Stomach smooth muscle (tissue), 2 donors: ENCODE measurements around the gene OR10A5.
"Not testable (repeated sequence)": the region's sequence is repeated elsewhere in the genome, so short reads cannot be mapped to it uniquely, and the experiment has no call there.

Experiments used
- H3K27ac ChIP-seq: one replicate; pipeline ENCODE4 v1.7.0; 2013; ENCODE audit warnings: mild to moderate bottlenecking, low read length, inconsistent platforms
- H3K27me3 ChIP-seq, 2 donors: one replicate each; pipeline ENCODE4 v1.7.0; 2013; ENCODE audit warnings: low read length in 2 of 2; ENCODE audit not compliant: insufficient read depth in 2 of 2, control insufficient read depth in 1 of 2
- H3K36me3 ChIP-seq, 2 donors: one replicate each; pipeline ENCODE4 v1.7.0; 2013; ENCODE audit warnings: low read length in 2 of 2; ENCODE audit not compliant: control insufficient read depth in 2 of 2, insufficient read depth in 2 of 2
- H3K4me1 ChIP-seq: one replicate; pipeline ENCODE4 v1.7.0; 2013; ENCODE audit warnings: low read length; ENCODE audit not compliant: control insufficient read depth, insufficient read depth
- H3K4me3 ChIP-seq, 2 donors: one replicate each; pipeline ENCODE4 v1.7.0; 2013; ENCODE audit warnings: low read length in 2 of 2
- H3K9ac ChIP-seq, 2 donors: one replicate each; pipeline ENCODE4 v1.7.0; 2013; ENCODE audit warnings: low read length in 2 of 2, mild to moderate bottlenecking in 1 of 2
- H3K9me3 ChIP-seq, 2 donors: one replicate each; pipeline ENCODE4 v1.7.0; 2013; ENCODE audit warnings: low read length in 2 of 2; ENCODE audit not compliant: control insufficient read depth in 2 of 2
- donor health status: healthy.
- donor health status: Pancreatic carcinoma.

OR10A5 gene

GRCh38 chr11:6833356-6833755 lies 12.1 kb upstream of the OR10A5 start:
- Histone ChIP-seq H3K27ac (no peak overlapping the region), H3K4me1 (no peaks in the 10 kb centered on the region), H3K4me3 (no peak overlapping the region), H3K9ac (no peak overlapping the region), H3K9me3 (no peaks in the 10 kb centered on the region), H3K27me3 (no peaks in the 10 kb centered on the region), H3K36me3 (no peaks in the 10 kb centered on the region)

- no peak overlapping the region for H3K27ac ChIP-seq
- no peak overlapping the region for H3K9ac ChIP-seq
- no peak overlapping the region for H3K4me3 ChIP-seq
- no peaks in the 10 kb centered on the region for H3K27me3 ChIP-seq
- H3K4me1 ChIP-seq: no peaks in the 10 kb centered on the region
- no peaks in the 10 kb centered on the region for H3K9me3 ChIP-seq
- H3K36me3 ChIP-seq: no peaks in the 10 kb centered on the region
These were observed 11.5 kb upstream of the OR10A5 start for GRCh38 chr11:6834021-6834420.

- no peak overlapping the region for H3K4me3 ChIP-seq
- no peaks in the 10 kb centered on the region for H3K9me3 ChIP-seq
- no peaks in the 10 kb centered on the region for H3K4me1 ChIP-seq
These were observed 3.8 kb upstream of the OR10A5 start for GRCh38 chr11:6841694-6842093.

GRCh38 chr11:6843670-6844069 lies 1.8 kb upstream of the OR10A5 start:
- Histone ChIP-seq H3K27ac (no peak overlapping the region), H3K9ac (no peak overlapping the region), H3K27me3 (no peaks in the 10 kb centered on the region), H3K36me3 (no peaks in the 10 kb centered on the region), H3K4me1 (no peaks in the 10 kb centered on the region), H3K9me3 (no peaks in the 10 kb centered on the region), H3K4me3 (no peak overlapping the region)

More at GRCh38 chr11:6841694-6842093, 3.8 kb upstream of the OR10A5 start:
- H3K36me3 ChIP-seq: no peaks in the 10 kb centered on the region
- no peak overlapping the region for H3K27ac ChIP-seq
- no peaks in the 10 kb centered on the region for H3K27me3 ChIP-seq
- H3K9ac ChIP-seq: no peak overlapping the region

GRCh38 chr11:6844356-6844755 lies 1.1 kb upstream of the OR10A5 start:
- H3K9me3 ChIP-seq: no peaks in the 10 kb centered on the region
- no peaks in the 10 kb centered on the region for H3K27me3 ChIP-seq
- no peak overlapping the region for H3K4me3 ChIP-seq
- no peak overlapping the region for H3K27ac ChIP-seq
- H3K36me3 ChIP-seq: no peaks in the 10 kb centered on the region
- H3K9ac ChIP-seq: no peak overlapping the region
- H3K4me1 ChIP-seq: no peaks in the 10 kb centered on the region

GRCh38 chr11:6850526-6850925 lies 5.0 kb downstream of the OR10A5 start:
- no peak overlapping the region for H3K4me3 ChIP-seq
- H3K27me3 ChIP-seq: no peaks in the 10 kb centered on the region
- H3K27ac ChIP-seq: no peak overlapping the region
- H3K4me1 ChIP-seq: no peaks in the 10 kb centered on the region
- no peak overlapping the region for H3K9ac ChIP-seq
- no peaks in the 10 kb centered on the region for H3K9me3 ChIP-seq
- no peaks in the 10 kb centered on the region for H3K36me3 ChIP-seq

GRCh38 chr11:6854801-6855200 lies 9.3 kb downstream of the OR10A5 start:
- H3K4me1 ChIP-seq, H3K9ac ChIP-seq, H3K36me3 ChIP-seq, H3K9me3 ChIP-seq, H3K27me3 ChIP-seq, H3K27ac ChIP-seq, H3K4me3 ChIP-seq: not testable (repeated sequence)

- H3K4me3 ChIP-seq: no peak overlapping the region
- H3K9ac ChIP-seq: no peak overlapping the region
- no peaks in the 10 kb centered on the region for H3K36me3 ChIP-seq
- peaks cover 0 to 2% of the 10 kb centered on the region in 2 donors for H3K9me3 ChIP-seq
- no peak overlapping the region for H3K27ac ChIP-seq
- no peaks in the 10 kb centered on the region for H3K27me3 ChIP-seq
- H3K4me1 ChIP-seq: no peaks in the 10 kb centered on the region
These were observed 10.6 kb downstream of the OR10A5 start for GRCh38 chr11:6855971-6856541.

GRCh38 chr11:6856871-6857270 lies 11.4 kb downstream of the OR10A5 start:
- no peaks in the 10 kb centered on the region for H3K36me3 ChIP-seq
- no peaks in the 10 kb centered on the region for H3K4me1 ChIP-seq
- no peak overlapping the region for H3K4me3 ChIP-seq
- H3K27me3 ChIP-seq: no peaks in the 10 kb centered on the region
- H3K9me3 ChIP-seq: peaks cover 0 to 2% of the 10 kb centered on the region in 2 donors
- no peak overlapping the region for H3K27ac ChIP-seq
- no peak overlapping the region for H3K9ac ChIP-seq

GRCh38 chr11:6862961-6863360 lies 17.5 kb downstream of the OR10A5 start, which contains the start of gene OR10A2:
Gene OR10A2 (plus strand): TSS chr11:6863057. CDS start chr11:6869755, 6,698 bp downstream.
- Histone ChIP-seq H3K9ac (no peak within 1 kb of the TSS), H3K4me1 (no peaks in the 10 kb centered on the region), H3K9me3 (peaks cover 0 to 2% of the 10 kb centered on the region in 2 donors), H3K4me3 (no peak within 1 kb of the TSS), H3K27ac (no peak within 1 kb of the TSS), H3K36me3 (no peaks in the 10 kb centered on the region), H3K27me3 (no peaks in the 10 kb centered on the region)

- Histone ChIP-seq H3K36me3 (no peaks in the 10 kb centered on the region), H3K27ac (no peak overlapping the region), H3K4me1 (no peaks in the 10 kb centered on the region), H3K9ac (no peak overlapping the region), H3K27me3 (no peaks in the 10 kb centered on the region), H3K9me3 (peaks cover 0 to 2% of the 10 kb centered on the region in 2 donors), H3K4me3 (no peak overlapping the region)
These were observed 19.0 kb downstream of the OR10A5 start for GRCh38 chr11:6864438-6864837.
